ENCODE data around the gene NDUFB8.
A peak's percentile ranks its signal among the peaks of the same experiment; 100 is the strongest.

The NDUFB8 gene

GRCh38 chr10:100524206-100524605 lies 5.5 kb downstream of the NDUFB8 start:
- Histone ChIP-seq H3K4me1 (ENCODE audit: control insufficient read depth in 1 of 2, insufficient read depth in 2 of 2, low read length in 2 of 2) (peaks cover 3 to 14% of the 10 kb centered on the region in 2 experiments), H3K4me2 (ENCODE audit: low read length) (no peak overlapping the region), H3K14ac (ENCODE audit: low read length) (no peak overlapping the region), H3K23ac (ENCODE audit: low read length) (no peak overlapping the region), H4K91ac (ENCODE audit: low read depth, low read length) (no peak overlapping the region), H3K18ac (ENCODE audit: low read length) (no peak overlapping the region), H3K79me2 (ENCODE audit: control insufficient read depth, insufficient read depth, low read length, poor library complexity) (peaks cover 2% of the 10 kb centered on the region), H2BK5ac (ENCODE audit: low read depth, low read length, poor library complexity) (no peak overlapping the region), H2BK120ac (ENCODE audit: insufficient read depth, low read length, poor library complexity) (no peak overlapping the region), H4K12ac (ENCODE audit: low read depth, low read length) (no peak overlapping the region), H3K9me3 (ENCODE audit: insufficient read depth, low read depth, low read length) (no peaks in the 10 kb centered on the region), H3K4ac (ENCODE audit: low read depth, low read length) (no peak overlapping the region), H4K8ac (ENCODE audit: low read depth, low read length) (no peak overlapping the region), H2AK5ac (ENCODE audit: low read length) (no peak overlapping the region), H3K27ac (ENCODE audit: low read depth, low read length) (no peak overlapping the region), H3K4me3 (ENCODE audit: low read depth, low read length) (no peak overlapping the region), H3K79me1 (ENCODE audit: low read length) (no peaks in the 10 kb centered on the region), H2BK12ac (ENCODE audit: low read length) (no peak overlapping the region), H3K27me3 (ENCODE audit: insufficient read depth, low read length) (peaks cover 5% of the 10 kb centered on the region), H3K9ac (ENCODE audit: low read length) (no peak overlapping the region), H2AFZ (ENCODE audit: insufficient read depth, low read length, poor library complexity) (no peak overlapping the region), H3K36me3 (ENCODE audit: control insufficient read depth in 1 of 2, insufficient read depth in 2 of 2, low read length in 2 of 2) (peaks cover 25 to 31% of the 10 kb centered on the region in 2 experiments)
- no CpG with 5 or more reads among the region's 6 CpGs for WGBS (ENCODE audit: extremely low coverage, insufficient coverage, insufficient read length)
- DNase-seq = no peak

DNA sequence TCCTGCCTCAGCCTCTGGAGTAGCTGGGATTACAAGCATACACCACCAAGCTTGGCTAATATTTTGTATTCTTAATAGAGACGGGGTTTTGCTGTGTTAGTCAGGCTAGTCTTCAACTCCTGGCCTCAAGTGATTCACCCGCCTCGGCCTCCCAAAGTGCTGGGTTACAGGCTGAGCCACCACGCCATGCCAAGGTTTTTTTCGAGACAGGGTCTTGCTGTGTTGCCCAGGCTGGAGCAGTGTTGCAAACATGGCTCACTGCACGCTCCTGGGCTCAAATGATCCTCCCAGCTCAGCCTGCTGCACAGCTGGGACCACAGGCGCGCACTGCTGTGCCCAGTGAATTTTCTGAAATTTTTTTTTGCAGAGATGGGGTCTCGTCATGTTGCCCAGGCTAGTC lies 6.7 kb downstream of the NDUFB8 start:
- Histone ChIP-seq H2BK5ac (ENCODE audit: low read depth, low read length, poor library complexity) (no peak overlapping the region), H4K12ac (ENCODE audit: low read depth, low read length) (no peak overlapping the region), H3K79me2 (ENCODE audit: control insufficient read depth, insufficient read depth, low read length, poor library complexity) (no peaks in the 10 kb centered on the region), H2BK12ac (ENCODE audit: low read length) (no peak overlapping the region), H3K27me3 (ENCODE audit: insufficient read depth, low read length) (peaks cover 5% of the 10 kb centered on the region), H3K36me3 (ENCODE audit: control insufficient read depth in 1 of 2, insufficient read depth in 2 of 2, low read length in 2 of 2) (peaks cover 25 to 31% of the 10 kb centered on the region in 2 experiments), H2AFZ (ENCODE audit: insufficient read depth, low read length, poor library complexity) (no peak overlapping the region), H3K9me3 (ENCODE audit: insufficient read depth, low read depth, low read length) (no peaks in the 10 kb centered on the region), H2BK120ac (ENCODE audit: insufficient read depth, low read length, poor library complexity) (no peak overlapping the region), H3K79me1 (ENCODE audit: low read length) (no peaks in the 10 kb centered on the region), H2AK5ac (ENCODE audit: low read length) (no peak overlapping the region), H3K14ac (ENCODE audit: low read length) (no peak overlapping the region), H3K27ac (ENCODE audit: low read depth, low read length) (no peak overlapping the region), H3K4me1 (ENCODE audit: control insufficient read depth in 1 of 2, insufficient read depth in 2 of 2, low read length in 2 of 2) (peaks cover 5 to 11% of the 10 kb centered on the region in 2 experiments), H4K8ac (ENCODE audit: low read depth, low read length) (no peak overlapping the region), H4K91ac (ENCODE audit: low read depth, low read length) (no peak overlapping the region), H3K9ac (ENCODE audit: low read length) (no peak overlapping the region), H3K4me2 (ENCODE audit: low read length) (no peak overlapping the region), H3K4ac (ENCODE audit: low read depth, low read length) (no peak overlapping the region), H3K23ac (ENCODE audit: low read length) (no peak overlapping the region), H3K4me3 (ENCODE audit: low read depth, low read length) (no peak overlapping the region), H3K18ac (ENCODE audit: low read length) (no peak overlapping the region)
- no CpG with 5 or more reads among the region's 9 CpGs for whole genome bisulfite sequencing (ENCODE audit: extremely low coverage, insufficient coverage, insufficient read length)
- no peak for DNase-seq

DNA sequence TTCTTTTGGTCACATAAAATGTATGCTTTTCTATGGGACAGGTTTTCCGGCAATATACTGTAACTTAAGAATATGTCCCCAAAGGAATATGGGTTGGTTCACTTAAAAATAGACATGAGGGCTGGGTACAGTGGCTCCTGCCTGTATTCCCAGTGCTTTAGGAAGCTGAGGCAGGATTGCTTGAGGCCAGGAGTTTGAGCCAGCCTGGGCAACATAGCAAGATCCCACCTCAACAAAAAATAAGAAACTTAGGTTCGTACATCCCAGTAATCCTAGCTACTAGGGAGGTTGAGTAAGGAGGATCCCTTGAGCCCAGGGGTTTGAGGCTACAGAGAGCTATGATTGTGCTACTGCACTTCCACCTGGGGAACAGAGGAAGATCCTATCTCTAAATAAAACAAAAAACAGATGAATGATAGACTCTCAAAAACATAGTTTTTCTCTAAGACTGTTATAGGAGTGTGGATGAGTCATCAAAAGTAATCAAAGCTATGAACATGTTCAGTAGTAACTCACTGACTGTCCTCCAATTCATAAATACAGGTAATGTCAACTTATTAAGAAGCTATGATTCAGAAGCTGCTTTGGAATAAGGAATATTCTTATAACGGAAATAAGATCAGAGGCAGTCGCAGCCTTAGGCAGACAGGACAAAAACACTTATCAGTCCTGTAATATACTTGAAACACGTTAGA lies 7.4 kb downstream of the NDUFB8 start:
- no peak overlapping the region for H4K8ac ChIP-seq (ENCODE audit: low read depth, low read length)
- H3K4me2 ChIP-seq (ENCODE audit: low read length) = no peak overlapping the region
- no peak overlapping the region for H2BK12ac ChIP-seq (ENCODE audit: low read length)
- H3K9me3 ChIP-seq (ENCODE audit: insufficient read depth, low read depth, low read length) = no peaks in the 10 kb centered on the region
- DNase-seq = peak; percentile 31 to 65
- no peak overlapping the region for H4K12ac ChIP-seq (ENCODE audit: low read depth, low read length)
- no peak overlapping the region for H3K4me3 ChIP-seq (ENCODE audit: low read depth, low read length)
- peaks cover 5% of the 10 kb centered on the region for H3K27me3 ChIP-seq (ENCODE audit: insufficient read depth, low read length)
- no peak overlapping the region for H3K14ac ChIP-seq (ENCODE audit: low read length)
- H3K18ac ChIP-seq (ENCODE audit: low read length) = no peak overlapping the region
- no peak overlapping the region for H3K23ac ChIP-seq (ENCODE audit: low read length)
- H2AK5ac ChIP-seq (ENCODE audit: low read length) = no peak overlapping the region
- H3K36me3 ChIP-seq (ENCODE audit: control insufficient read depth in 1 of 2, insufficient read depth in 2 of 2, low read length in 2 of 2) = peaks cover 25 to 31% of the 10 kb centered on the region in 2 experiments
- H3K4ac ChIP-seq (ENCODE audit: low read depth, low read length) = no peak overlapping the region
- H2AFZ ChIP-seq (ENCODE audit: insufficient read depth, low read length, poor library complexity) = no peak overlapping the region
- no peaks in the 10 kb centered on the region for H3K79me1 ChIP-seq (ENCODE audit: low read length)
- no CpG with 5 or more reads among the region's 5 CpGs for WGBS (ENCODE audit: extremely low coverage, insufficient coverage, insufficient read length)
- H3K9ac ChIP-seq (ENCODE audit: low read length) = no peak overlapping the region
- no peak overlapping the region for H2BK120ac ChIP-seq (ENCODE audit: insufficient read depth, low read length, poor library complexity)
- no peak overlapping the region for H4K91ac ChIP-seq (ENCODE audit: low read depth, low read length)
- no peaks in the 10 kb centered on the region for H3K79me2 ChIP-seq (ENCODE audit: control insufficient read depth, insufficient read depth, low read length, poor library complexity)
- peaks cover 5 to 11% of the 10 kb centered on the region in 2 experiments for H3K4me1 ChIP-seq (ENCODE audit: control insufficient read depth in 1 of 2, insufficient read depth in 2 of 2, low read length in 2 of 2)
- no peak overlapping the region for H2BK5ac ChIP-seq (ENCODE audit: low read depth, low read length, poor library complexity)
- H3K27ac ChIP-seq (ENCODE audit: low read depth, low read length) = no peak overlapping the region

DNA sequence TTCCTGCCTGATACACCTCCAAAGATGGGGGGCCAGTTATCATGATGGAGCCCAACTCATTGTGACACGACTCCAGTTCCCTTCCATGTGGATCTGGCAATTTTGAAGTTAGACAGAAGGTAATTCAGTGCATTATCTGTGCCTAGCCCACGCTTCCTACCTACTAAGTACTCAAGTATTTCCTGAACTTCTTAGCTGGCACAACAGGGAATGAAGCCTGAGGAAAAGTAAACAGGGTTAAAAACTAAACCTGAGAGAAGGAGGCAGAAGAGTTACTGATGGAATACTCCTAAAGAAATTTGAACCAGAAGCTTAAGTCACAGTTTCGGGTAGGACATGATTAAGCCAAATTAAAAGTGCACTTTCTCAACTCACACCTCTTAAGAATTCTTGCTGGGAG lies 8.9 kb downstream of the NDUFB8 start:
- Histone ChIP-seq H2AFZ (ENCODE audit: insufficient read depth, low read length, poor library complexity) (no peak overlapping the region), H3K79me1 (ENCODE audit: low read length) (no peaks in the 10 kb centered on the region), H4K12ac (ENCODE audit: low read depth, low read length) (no peak overlapping the region), H3K79me2 (ENCODE audit: control insufficient read depth, insufficient read depth, low read length, poor library complexity) (no peaks in the 10 kb centered on the region), H3K36me3 (ENCODE audit: control insufficient read depth in 1 of 2, insufficient read depth in 2 of 2, low read length in 2 of 2) (peaks cover 15 to 21% of the 10 kb centered on the region in 2 experiments), H3K4me1 (ENCODE audit: control insufficient read depth in 1 of 2, insufficient read depth in 2 of 2, low read length in 2 of 2) (peaks cover 5 to 11% of the 10 kb centered on the region in 2 experiments), H4K91ac (ENCODE audit: low read depth, low read length) (no peak overlapping the region), H3K4ac (ENCODE audit: low read depth, low read length) (no peak overlapping the region), H3K4me2 (ENCODE audit: low read length) (no peak overlapping the region), H2AK5ac (ENCODE audit: low read length) (no peak overlapping the region), H4K8ac (ENCODE audit: low read depth, low read length) (no peak overlapping the region), H2BK5ac (ENCODE audit: low read depth, low read length, poor library complexity) (no peak overlapping the region), H3K4me3 (ENCODE audit: low read depth, low read length) (no peak overlapping the region), H3K27ac (ENCODE audit: low read depth, low read length) (no peak overlapping the region), H2BK120ac (ENCODE audit: insufficient read depth, low read length, poor library complexity) (no peak overlapping the region), H3K18ac (ENCODE audit: low read length) (no peak overlapping the region), H2BK12ac (ENCODE audit: low read length) (no peak overlapping the region), H3K27me3 (ENCODE audit: insufficient read depth, low read length) (peaks cover 5% of the 10 kb centered on the region), H3K14ac (ENCODE audit: low read length) (no peak overlapping the region), H3K23ac (ENCODE audit: low read length) (no peak overlapping the region), H3K9me3 (ENCODE audit: insufficient read depth, low read depth, low read length) (no peaks in the 10 kb centered on the region), H3K9ac (ENCODE audit: low read length) (no peak overlapping the region)
- no peak for DNase-seq
- WGBS (ENCODE audit: extremely low coverage, insufficient coverage, insufficient read length) = no CpG with 5 or more reads among the region's 3 CpGs
